H9 (cell line): ENCODE measurements around the gene PLS3. TPM values are rescaled to one million over a fixed set of nuclear protein-coding genes. Genes with fewer than 3 reads are reported as not detected.
A peak's percentile ranks its signal among the peaks of the same experiment; 100 is the strongest.

Experiments
- DNase-seq: peaks from one replicate; pipeline ENCODE4 v3.0.0-alpha.2; 2017
- H2AFZ ChIP-seq: one replicate; pipeline ENCODE4 v1.6.1; 2013; ENCODE audit warnings: mild to moderate bottlenecking, low read length, control low read depth, moderate library complexity
- H2AK5ac ChIP-seq: 2 replicates; pipeline ENCODE4 v1.6.1; 2013; ENCODE audit warnings: low read length, control low read depth, mixed read lengths; ENCODE audit not compliant: insufficient read length
- H2BK120ac ChIP-seq: one replicate; pipeline ENCODE4 v1.6.1; 2013; ENCODE audit warnings: low read depth, mild to moderate bottlenecking, low read length, control low read depth, inconsistent platforms; ENCODE audit not compliant: poor library complexity, severe bottlenecking
- H2BK12ac ChIP-seq: 2 replicates; pipeline ENCODE4 v1.6.1; 2013; ENCODE audit warnings: low read length, control low read depth, mixed read lengths, low read depth; ENCODE audit not compliant: insufficient read length
- H2BK15ac ChIP-seq: 2 replicates; pipeline ENCODE4 v1.6.1; 2013; ENCODE audit warnings: low read depth, low read length, control low read depth
- H2BK20ac ChIP-seq: one replicate; pipeline ENCODE4 v1.6.1; 2013; ENCODE audit warnings: low read depth, mild to moderate bottlenecking, low read length, control low read depth, inconsistent platforms; ENCODE audit not compliant: poor library complexity, severe bottlenecking
- H2BK5ac ChIP-seq: 2 replicates; pipeline ENCODE4 v1.6.1; 2013; ENCODE audit warnings: low read length, control low read depth, mixed read lengths; ENCODE audit not compliant: insufficient read length
- H3K14ac ChIP-seq: 2 replicates; pipeline ENCODE4 v1.6.1; 2013; ENCODE audit warnings: low read length, control low read depth; ENCODE audit not compliant: insufficient read depth
- H3K18ac ChIP-seq: 2 replicates; pipeline ENCODE4 v1.6.1; 2013; ENCODE audit warnings: low read depth, mild to moderate bottlenecking, mixed read lengths, low read length, control low read depth; ENCODE audit not compliant: insufficient read length
- H3K23ac ChIP-seq: 2 replicates; pipeline ENCODE4 v1.6.1; 2013; ENCODE audit warnings: low read length, control low read depth, mixed read lengths, low read depth; ENCODE audit not compliant: insufficient read length
- H3K23me2 ChIP-seq: 2 replicates; pipeline ENCODE4 v1.6.1; 2013; ENCODE audit warnings: low read depth, mild to moderate bottlenecking, mixed read lengths, low read length, control low read depth; ENCODE audit not compliant: insufficient read length, poor library complexity, severe bottlenecking
- H3K27ac ChIP-seq: 2 replicates; pipeline ENCODE4 v1.5.1; 2013; ENCODE audit warnings: low read length, control low read depth, mixed read lengths, low read depth; ENCODE audit not compliant: insufficient read length
- H3K27me3 ChIP-seq: 2 replicates; pipeline ENCODE4 v1.6.1; 2013; ENCODE audit warnings: low read length, control low read depth, inconsistent platforms; ENCODE audit not compliant: insufficient read depth
- H3K4ac ChIP-seq: 2 replicates; pipeline ENCODE4 v1.6.1; 2013; ENCODE audit warnings: low read depth, mild to moderate bottlenecking, control low read depth, inconsistent platforms, low read length, moderate library complexity
- H3K4me1 ChIP-seq: 2 replicates; pipeline ENCODE4 v1.6.1; 2013; ENCODE audit warnings: low read length, control low read depth, inconsistent platforms; ENCODE audit not compliant: insufficient read depth
- H3K4me2 ChIP-seq: 2 replicates; pipeline ENCODE4 v1.6.1; 2013; ENCODE audit warnings: low read length, control low read depth, mixed read lengths; ENCODE audit not compliant: insufficient read length, insufficient read depth
- H3K56ac ChIP-seq: 2 replicates; pipeline ENCODE4 v1.6.1; 2013; ENCODE audit warnings: low read depth, mild to moderate bottlenecking, mixed read lengths, low read length, control low read depth; ENCODE audit not compliant: insufficient read length
- H3K79me1 ChIP-seq: 2 replicates; pipeline ENCODE4 v1.6.1; 2013; ENCODE audit warnings: low read depth, mild to moderate bottlenecking, moderate library complexity, low read length, control low read depth, inconsistent platforms; ENCODE audit not compliant: insufficient read depth, poor library complexity, severe bottlenecking
- H3K79me2 ChIP-seq: 2 replicates; pipeline ENCODE4 v1.6.1; 2013; ENCODE audit warnings: low read length, control low read depth, inconsistent platforms; ENCODE audit not compliant: insufficient read depth
- H3K9ac ChIP-seq: 2 replicates; pipeline ENCODE4 v1.6.1; 2013; ENCODE audit warnings: low read length, control low read depth, mixed read lengths; ENCODE audit not compliant: insufficient read length; ENCODE audit errors: extremely low read depth
- H3K9me3 ChIP-seq: one replicate; pipeline ENCODE4 v1.6.1; 2013; ENCODE audit warnings: low read depth, low read length, inconsistent platforms; ENCODE audit not compliant: control insufficient read depth
- H3T11ph ChIP-seq: one replicate; pipeline ENCODE4 v1.6.1; 2013; ENCODE audit warnings: mild to moderate bottlenecking, low read length, control low read depth, inconsistent platforms
- H4K20me1 ChIP-seq: one replicate; pipeline ENCODE4 v1.6.1; 2013; ENCODE audit not compliant: control insufficient read depth, insufficient read length, insufficient read depth
- H4K5ac ChIP-seq: 2 replicates; pipeline ENCODE4 v1.6.1; 2013; ENCODE audit warnings: low read depth, mild to moderate bottlenecking, mixed read lengths, low read length, control low read depth; ENCODE audit not compliant: insufficient read length
- H4K8ac ChIP-seq: replicated peaks from 2 replicates; pipeline ENCODE4 v1.6.1; 2013; ENCODE audit warnings: low read length, control low read depth, mixed read lengths, low read depth; ENCODE audit not compliant: insufficient read length
- H4K91ac ChIP-seq: 2 replicates; pipeline ENCODE4 v1.6.1; 2013; ENCODE audit warnings: low read depth, mild to moderate bottlenecking, moderate library complexity, mixed read lengths, low read length, control low read depth; ENCODE audit not compliant: insufficient read length
- H3K27ac Mint-ChIP-seq, 3 experiments: 2 replicates in 2 of 3; 3 replicates in 1 of 3; pipeline ENCODE4 v1.8.0; 2020 to 2021; ENCODE audit warnings: mixed read lengths in 3 of 3, mild to moderate bottlenecking in 1 of 3, moderate library complexity in 1 of 3
- H3K27me3 Mint-ChIP-seq: 2 replicates; pipeline ENCODE4 v1.8.0; 2021; ENCODE audit warnings: low read depth, mild to moderate bottlenecking, moderate library complexity, mixed read lengths
- H3K36me3 Mint-ChIP-seq, 3 experiments: 2 replicates in 2 of 3; 3 replicates in 1 of 3; pipeline ENCODE4 v1.8.0; 2020 to 2021; ENCODE audit warnings: low read depth in 3 of 3, mixed read lengths in 3 of 3; ENCODE audit not compliant: insufficient read depth in 1 of 3
- H3K4me1 Mint-ChIP-seq, 2 experiments: 2 replicates each; pipeline ENCODE4 v1.8.0; 2020; ENCODE audit warnings: mixed read lengths in 2 of 2
- H3K4me3 Mint-ChIP-seq, 2 experiments: 2 replicates in 1 of 2; 3 replicates in 1 of 2; pipeline ENCODE4 v1.8.0; 2020 to 2021; ENCODE audit warnings: mild to moderate bottlenecking in 2 of 2, mixed read lengths in 2 of 2, moderate library complexity in 1 of 2
- H3K9me3 Mint-ChIP-seq, 2 experiments: 2 replicates in 1 of 2; 3 replicates in 1 of 2; pipeline ENCODE4 v1.8.0; 2020; ENCODE audit warnings: mild to moderate bottlenecking in 2 of 2, mixed read lengths in 2 of 2, moderate library complexity in 1 of 2
- WGBS: extraction: QIAGEN DNeasy Blood & Tissue Kit; methylation state at CpG from one replicate; pipeline ENCODE4 v1.1.7; 2013; ENCODE audit warnings: missing lambda C conversion rate, low lambda C conversion rate, mixed read lengths; ENCODE audit not compliant: insufficient read length; ENCODE audit errors: extremely low coverage; 5-methylcytosine and 5-hydroxymethylcytosine counted together
- total RNA-seq: library from RNA; stranded (reverse); gene quantifications from 2 replicates; pipeline ENCODE4 v1.2.1, GENCODE V29; 2021
- TF ChIP-seq, protein P1 (sequence below): fragments of 200-600 bp; sonication (generic); conservative IDR thresholded peaks from 3 replicates; pipeline ENCODE4 v1.8.0; 2021; ENCODE audit warnings: antibody characterized with exemption, mild to moderate bottlenecking

Gene PLS3
- total RNA-seq, 1 experiment from 2014 or later: 315 TPM

GRCh38 chrX:115650916-115651315, 89.9 kb downstream of the PLS3 start:
- Mint-ChIP-seq H3K27me3 (no peaks in the 10 kb centered on the region), H3K4me1 (peaks cover 32 to 40% of the 10 kb centered on the region in 2 experiments), H3K36me3 (peaks cover 25 to 69% (median 61%) of the 10 kb centered on the region in 3 experiments), H3K9me3 (no peaks in the 10 kb centered on the region), H3K4me3 (peak overlapping the region; percentile 11 to 47; a peak in 3 of 5 replicates), H3K27ac (peak overlapping the region; percentile 95 to 97 (median 96))
- Histone ChIP-seq H3K14ac (no peak overlapping the region), H2BK20ac (no peak overlapping the region), H2BK120ac (no peak overlapping the region), H3K79me1 (no peaks in the 10 kb centered on the region), H4K91ac (no peak overlapping the region), H3K9me3 (no peaks in the 10 kb centered on the region), H4K20me1 (no peaks in the 10 kb centered on the region), H4K8ac (no peak overlapping the region), H4K5ac (no peak overlapping the region), H3K4ac (no peak overlapping the region), H3K23me2 (no peaks in the 10 kb centered on the region), H3K18ac (no peak overlapping the region), H2AFZ (no peak overlapping the region), H3K4me2 (no peak overlapping the region), H3K9ac (no peak overlapping the region), H2BK12ac (no peak overlapping the region), H3T11ph (no peak overlapping the region), H3K79me2 (no peaks in the 10 kb centered on the region), H3K27me3 (no peaks in the 10 kb centered on the region), H3K56ac (no peak overlapping the region), H3K27ac (peak overlapping the region; percentile 77), H2BK15ac (no peak overlapping the region), H2AK5ac (no peak overlapping the region), H2BK5ac (no peak overlapping the region), H3K4me1 (peaks cover 2% of the 10 kb centered on the region; the same call in 1 of the 2 replicates), H3K23ac (no peak overlapping the region)
- TF ChIP-seq, protein P1, sequence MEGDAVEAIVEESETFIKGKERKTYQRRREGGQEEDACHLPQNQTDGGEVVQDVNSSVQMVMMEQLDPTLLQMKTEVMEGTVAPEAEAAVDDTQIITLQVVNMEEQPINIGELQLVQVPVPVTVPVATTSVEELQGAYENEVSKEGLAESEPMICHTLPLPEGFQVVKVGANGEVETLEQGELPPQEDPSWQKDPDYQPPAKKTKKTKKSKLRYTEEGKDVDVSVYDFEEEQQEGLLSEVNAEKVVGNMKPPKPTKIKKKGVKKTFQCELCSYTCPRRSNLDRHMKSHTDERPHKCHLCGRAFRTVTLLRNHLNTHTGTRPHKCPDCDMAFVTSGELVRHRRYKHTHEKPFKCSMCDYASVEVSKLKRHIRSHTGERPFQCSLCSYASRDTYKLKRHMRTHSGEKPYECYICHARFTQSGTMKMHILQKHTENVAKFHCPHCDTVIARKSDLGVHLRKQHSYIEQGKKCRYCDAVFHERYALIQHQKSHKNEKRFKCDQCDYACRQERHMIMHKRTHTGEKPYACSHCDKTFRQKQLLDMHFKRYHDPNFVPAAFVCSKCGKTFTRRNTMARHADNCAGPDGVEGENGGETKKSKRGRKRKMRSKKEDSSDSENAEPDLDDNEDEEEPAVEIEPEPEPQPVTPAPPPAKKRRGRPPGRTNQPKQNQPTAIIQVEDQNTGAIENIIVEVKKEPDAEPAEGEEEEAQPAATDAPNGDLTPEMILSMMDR: peak; percentile 94
- WGBS: no CpG with 5 or more reads among the region's 2 CpGs
- DNase-seq: peak; percentile 71
